K562 (cell line): ENCODE data around the gene SLC35F4. TPM values are rescaled to one million over a fixed set of nuclear protein-coding genes. Genes with fewer than 3 reads are reported as not detected.

Experiments
- ATAC-seq: fragments of 200-7000 bp; cut with Tn5 transposase; 3 replicates; pipeline ENCODE4 v1.9.1; 2020; ENCODE audit warnings: moderate library complexity
- BruUV-seq: library from RNA; stranded (reverse); fragments of 400-500 nt; replicated peaks from 2 replicates; lab custom pipeline; 2021; lab: Mats Ljungman, UMichigan
- CTCF ChIA-PET: fragments of 300-600 bp; formaldehyde crosslinking; extraction: SDS; loops from one replicate; lab custom pipeline; 2021; ENCODE audit warnings: low intra/inter-chr PET ratio; lab: Yijun Ruan, JAX
- POLR2A ChIA-PET: fragments of 300-600, 350-650 bp; sonication (Branson Sonifier 250); formaldehyde crosslinking; extraction: SDS; loops from one replicate; lab custom pipeline; 2021; ENCODE audit warnings: antibody characterized with exemption, inconsistent platforms; lab: Yijun Ruan, JAX
- DNase-seq, 4 experiments: peaks; one replicate each; pipeline versions ENCODE4 v3.0.0 to v3.0.0-alpha.2; 2011 to 2018; ENCODE audit warnings: low spot score in 3 of 4, mixed read lengths in 3 of 4; ENCODE audit errors: extremely low read depth in 1 of 4
- FAIRE-seq: peaks from 2 replicates; lab custom pipeline; 2011; peaks lifted over from hg19 to GRCh38; lab: Jason Lieb, UNC
- H2AFZ ChIP-seq: 2 replicates; pipeline ENCODE4 v1.6.0; 2011; ENCODE audit warnings: low read depth, low read length, control low read depth, inconsistent platforms
- H3K27ac ChIP-seq: fragments of 200-600 bp; 3 replicates; pipeline ENCODE4 v1.8.0; 2011; ENCODE audit warnings: low read depth, mild to moderate bottlenecking, control low read depth, inconsistent platforms, low read length, moderate library complexity, mixed read lengths; ENCODE audit errors: extremely low read depth
- H3K27me3 ChIP-seq, 2 experiments: fragments of 300-600 bp in 1 of 2; 2 replicates in 1 of 2; 3 replicates in 1 of 2; pipeline versions ENCODE4 v1.6.0 to v1.8.0; 2011; ENCODE audit warnings: inconsistent platforms in 2 of 2, low read length in 2 of 2, mild to moderate bottlenecking in 1 of 2, mixed read lengths in 1 of 2, moderate library complexity in 1 of 2; ENCODE audit not compliant: control insufficient read depth in 2 of 2, insufficient read depth in 2 of 2
- H3K36me3 ChIP-seq: fragments of 300-600 bp; 3 replicates; pipeline ENCODE4 v1.8.0; 2011; ENCODE audit warnings: mild to moderate bottlenecking, low read length, inconsistent platforms; ENCODE audit not compliant: control insufficient read depth, insufficient read depth
- H3K4me1 ChIP-seq, 2 experiments: fragments of 200-600 bp in 1 of 2; replicated peaks in 1 of 2; 2 replicates in 1 of 2; 3 replicates in 1 of 2; pipeline versions ENCODE4 v1.5.1 to v1.8.0; 2011; ENCODE audit warnings: inconsistent platforms in 2 of 2, low read length in 2 of 2, mild to moderate bottlenecking in 1 of 2, mixed read lengths in 1 of 2, moderate library complexity in 1 of 2; ENCODE audit not compliant: control insufficient read depth in 2 of 2, insufficient read depth in 2 of 2
- H3K4me2 ChIP-seq: 2 replicates; pipeline ENCODE4 v1.6.1; 2011; ENCODE audit warnings: low read length, control low read depth, inconsistent platforms, mixed read lengths; ENCODE audit not compliant: insufficient read depth
- H3K4me3 ChIP-seq: fragments of 200-600 bp; sonication (generic), shearing (Covaris generic); 2 replicates; pipeline ENCODE4 v1.5.1; 2016; ENCODE audit warnings: control low read depth, inconsistent platforms
- H3K79me2 ChIP-seq: fragments of 200-600 bp; 3 replicates; pipeline ENCODE4 v1.8.0; 2011; ENCODE audit warnings: low read length, inconsistent platforms; ENCODE audit not compliant: control insufficient read depth, insufficient read depth
- H3K9ac ChIP-seq, 2 experiments: 2 replicates each; pipeline versions ENCODE4 v1.6.0 to v1.6.1; 2011; ENCODE audit warnings: low read depth in 2 of 2, low read length in 2 of 2, control low read depth in 1 of 2, inconsistent platforms in 1 of 2, mild to moderate bottlenecking in 1 of 2, mixed read lengths in 1 of 2; ENCODE audit not compliant: insufficient read depth in 1 of 2
- H3K9me1 ChIP-seq: one replicate; pipeline ENCODE4 v1.6.0; 2011; ENCODE audit warnings: inconsistent platforms, mild to moderate bottlenecking, low read length, moderate library complexity; ENCODE audit not compliant: control insufficient read depth, insufficient read depth
- H3K9me3 ChIP-seq: replicated peaks from 2 replicates; pipeline ENCODE4 v1.5.1; 2011; ENCODE audit warnings: low read depth, low read length, inconsistent platforms; ENCODE audit not compliant: control insufficient read depth, insufficient read depth
- H4K20me1 ChIP-seq: replicated peaks from 2 replicates; pipeline ENCODE4 v1.6.1; 2011; ENCODE audit warnings: low read length, inconsistent platforms, mixed read lengths; ENCODE audit not compliant: control insufficient read depth, insufficient read depth
- BRF1 ChIP-seq: IDR thresholded peaks from 3 replicates; pipeline ENCODE4 v1.6.1; 2011; ENCODE audit warnings: borderline replicate concordance, mild to moderate bottlenecking; ENCODE audit not compliant: insufficient read length; ENCODE audit errors: extremely low read depth
- EGR1 ChIP-seq: fragments of 450-650 bp; conservative IDR thresholded peaks from 2 replicates; pipeline ENCODE4 v1.6.1; 2017; ENCODE audit warnings: mild to moderate bottlenecking
- FOXK2 ChIP-seq, 2 experiments: fragments of 450-650 bp; IDR thresholded peaks in 1 of 2; conservative IDR thresholded peaks in 1 of 2; 2 replicates each; pipeline ENCODE4 v1.6.1; 2016; ENCODE audit warnings: low read depth in 2 of 2, mild to moderate bottlenecking in 1 of 2
- FUS ChIP-seq: fragments of 200-400 bp; formaldehyde crosslinking; optimal IDR thresholded peaks from 2 replicates; pipeline ENCODE3; 2017; ENCODE audit warnings: low read depth, low read length
- MAX ChIP-seq: sonication (generic); formaldehyde crosslinking; IDR thresholded peaks from 2 replicates; pipeline ENCODE4 v1.9.0; 2022; ENCODE audit warnings: mild to moderate bottlenecking, missing genetic modification reagents
- MCM3 ChIP-seq: fragments of 450-650 bp; IDR thresholded peaks from 2 replicates; pipeline ENCODE4 v1.6.1; 2016
- NR1H2 ChIP-seq: sonication (generic); formaldehyde crosslinking; IDR thresholded peaks from 2 replicates; pipeline ENCODE4 v1.4.0; 2020; ENCODE audit warnings: mild to moderate bottlenecking, missing genetic modification reagents
- STAT5A ChIP-seq: IDR thresholded peaks from 2 replicates; pipeline ENCODE4 v1.6.1; 2012; ENCODE audit warnings: low read length, inconsistent platforms, borderline replicate concordance
- TAL1 ChIP-seq: fragments of 450-650 bp; IDR thresholded peaks from 2 replicates; pipeline ENCODE4 v1.6.1; 2016; ENCODE audit warnings: mild to moderate bottlenecking
- ZBTB1 ChIP-seq: sonication (generic); formaldehyde crosslinking; IDR thresholded peaks from 2 replicates; pipeline ENCODE4 v1.8.1; 2023; ENCODE audit warnings: missing genetic modification reagents, low read depth, mild to moderate bottlenecking, borderline replicate concordance
- ZBTB2 ChIP-seq: fragments of 450-650 bp; IDR thresholded peaks from 2 replicates; pipeline ENCODE4 v1.6.1; 2016; ENCODE audit warnings: antibody characterized with exemption
- ZFP91 ChIP-seq: sonication (generic); formaldehyde crosslinking; IDR thresholded peaks from 2 replicates; pipeline ENCODE4 v1.8.0; 2022; ENCODE audit warnings: mild to moderate bottlenecking, missing genetic modification reagents
- ZNF23 ChIP-seq: fragments of 250-450 bp; sonication (Bioruptor Pico); IDR thresholded peaks from 2 replicates; pipeline ENCODE4 v1.4.0; 2020; ENCODE audit warnings: mild to moderate bottlenecking
- ZNF384 ChIP-seq: IDR thresholded peaks from 2 replicates; pipeline ENCODE4 v1.6.1; 2012; ENCODE audit warnings: low read depth, low read length, improper control_type of control experiment
- whole genome bisulfite sequencing: fragments of 100-300 bp; shearing (Covaris generic); methylation state at CpG from one replicate; pipeline ENCODE4 v1.1.6; 2016; ENCODE audit warnings: low coverage, mixed read lengths; ENCODE audit not compliant: insufficient coverage; ENCODE audit errors: missing lambda C conversion rate; 5-methylcytosine and 5-hydroxymethylcytosine counted together
- in situ Hi-C: fragments of 300-500 bp; cut with MboI; formaldehyde crosslinking; loops from 4 replicates; pipeline ENCODE4 v1.15.0; 2018; ENCODE audit warnings: inconsistent platforms, mixed read lengths
- intact Hi-C: fragments of 100-400 bp; cut with micrococcal nuclease; formaldehyde crosslinking; loops from 2 replicates; pipeline ENCODE4 v1.14.2; 2022
- polyA plus RNA-seq, 8 experiments: library from polyadenylated mRNA; depleted of rRNA in 4 of 8; stranded (reverse) in 5 of 8; unstranded in 3 of 8; fragments of >200 nt; fragmentation: Nextera tagmentation in 2 of 8; fragmentation: Illumina TruSeq in 1 of 8; extraction: Ambion mirVana in 2 of 8; extraction: Trizol in 1 of 8; gene quantifications; 2 replicates each; pipeline versions ENCODE4 v1.2.1 to v1.2.3, GENCODE V29; 2011 to 2014; ENCODE audit warnings: inconsistent platforms in 1 of 8, missing spikeins in 1 of 8
- total RNA-seq, 7 experiments: library from RNA; depleted of rRNA in 6 of 7; stranded (reverse); fragments of >200 nt in 6 of 7; fragmentation: Illumina TruSeq in 2 of 7; extraction: Trizol in 2 of 7; gene quantifications; 2 replicates each; pipeline versions ENCODE4 v1.2.1 to v1.2.3, GENCODE V29; 2011 to 2021; ENCODE audit warnings: low replicate concordance in 1 of 7

SLC35F4 gene
- total and polyA plus RNA-seq, 9 of the 15 experiments (the other 6 are each of a cell fraction or from before 2014, with no cell fraction given): 0.01 TPM; not detected in 8

GRCh38 chr14:57851354-57851753, 14.5 kb downstream of the SLC35F4 start:
- H4K20me1 ChIP-seq: no peaks in the 10 kb centered on the region
- no peaks in the 10 kb centered on the region for H3K4me1 ChIP-seq
- H3K36me3 ChIP-seq: no peaks in the 10 kb centered on the region
- FAIRE-seq (no peak), DNase-seq (no peak), ATAC-seq (no peak)
- no peak overlapping the region for H3K27ac ChIP-seq
- no peak overlapping the region for H3K4me3 ChIP-seq
- intact Hi-C loops: no loop called here
- CTCF ChIA-PET: no interaction called here
- H3K9me1 ChIP-seq: no peaks in the 10 kb centered on the region
- no TSS peak for BruUV-seq
- H2AFZ ChIP-seq: no peak overlapping the region
- POLR2A ChIA-PET: no interaction called here
- TF ChIP-seq FUS: no peak
- TF ChIP-seq ZBTB1 (CRISPR knock-in tag): no peak
- no peak for TF ChIP-seq ZNF23 (CRISPR knock-in tag)
- no peak for TF ChIP-seq BRF1
- TF ChIP-seq TAL1: no peak
- no peak overlapping the region for H3K4me2 ChIP-seq
- no peak overlapping the region for H3K9ac ChIP-seq
- no peaks in the 10 kb centered on the region for H3K27me3 ChIP-seq
- H3K9me3 ChIP-seq: no peaks in the 10 kb centered on the region
- no peaks in the 10 kb centered on the region for H3K79me2 ChIP-seq
- in situ Hi-C loops: no loop called here

GRCh38 chr14:57848786-57849185, 17.1 kb downstream of the SLC35F4 start:
- CTCF ChIA-PET: no interaction called here

More at GRCh38 chr14:57848786-57849185, 17.1 kb downstream of the SLC35F4 start:
- WGBS: 0% methylated on average over 3 of the region's 3 CpGs
- no TSS peak for BruUV-seq
- in situ Hi-C loops: no loop called here
- POLR2A ChIA-PET: interaction anchor here (0.5 kb wide), 1 partner anchor 27 kb away, joined by 4 read pairs; no protein-coding TSS in a partner anchor
- Histone ChIP-seq H3K79me2 (no peaks in the 10 kb centered on the region), H3K27ac (no peak overlapping the region), H2AFZ (no peak overlapping the region), H3K4me2 (no peak overlapping the region), H3K9me3 (no peaks in the 10 kb centered on the region), H3K27me3 (no peaks in the 10 kb centered on the region), H3K9ac (no peak overlapping the region), H3K9me1 (no peaks in the 10 kb centered on the region), H4K20me1 (no peaks in the 10 kb centered on the region), H3K4me3 (no peak overlapping the region), H3K4me1 (no peaks in the 10 kb centered on the region), H3K36me3 (no peaks in the 10 kb centered on the region)
- no peak for DNase-seq
- no peak for FAIRE-seq
- ATAC-seq: no peak
- intact Hi-C loops: no loop called here
- no peak for TF ChIP-seq NR1H2 (CRISPR knock-in tag)
- no peak for TF ChIP-seq ZFP91 (CRISPR knock-in tag)
- TF ChIP-seq MCM3: no peak
- TF ChIP-seq MAX: no peak
- TF ChIP-seq ZBTB2: no peak
- TF ChIP-seq ZNF384: no peak
- TF ChIP-seq FOXK2 (conservative IDR thresholded peaks at IDR 0.05 in 1 of 2, IDR thresholded peaks at IDR 0.05 in 1 of 2; ENCODE audit: low read depth in 2 of 2): no peak
- TF ChIP-seq STAT5A: no peak
- no peak for TF ChIP-seq EGR1
